Measurements from ENCODE around the gene CTSC.
"Not testable (repeated sequence)": the region's sequence is repeated elsewhere in the genome, so short reads cannot be mapped to it uniquely, and the experiment has no call there.

Gene CTSC

GRCh38 chr11:88277349-88277915 lies 60.1 kb downstream of the CTSC start:
- no peak for DNase-seq

- DNase-seq = no peak
These were observed 61.9 kb downstream of the CTSC start for GRCh38 chr11:88275636-88276035.

GRCh38 chr11:88266919-88267318 lies 70.6 kb downstream of the CTSC start:
- DNase-seq = no peak

GRCh38 chr11:88266157-88266556 lies 71.4 kb downstream of the CTSC start:
- no peak for DNase-seq

- DNase-seq = no peak
These were observed 78.1 kb downstream of the CTSC start for GRCh38 chr11:88259431-88259830.

GRCh38 chr11:88252208-88252607 lies 85.3 kb downstream of the CTSC start:
- DNase-seq = no peak

- no peak for DNase-seq
These were observed 86.8 kb downstream of the CTSC start for GRCh38 chr11:88250566-88251242.

GRCh38 chr11:88249706-88250105 lies 87.8 kb downstream of the CTSC start:
- DNase-seq = no peak

- no peak for DNase-seq
These were observed 90.8 kb downstream of the CTSC start for GRCh38 chr11:88246696-88247095.

- DNase-seq = not testable (repeated sequence)
These were observed 92.0 kb downstream of the CTSC start for GRCh38 chr11:88245576-88245975.
